HG03354 (cell line): ENCODE measurements around the gene ADK.
"Not testable (repeated sequence)": the region's sequence is repeated elsewhere in the genome, so short reads cannot be mapped to it uniquely, and the experiment has no call there.

ENCODE experiments used
- ATAC-seq: cut with Tn5 transposase; IDR thresholded peaks from one replicate; pipeline ENCODE4 v1.9.1; 2021; ENCODE audit warnings: mild to moderate bottlenecking; ENCODE audit not compliant: unreplicated experiment, poor library complexity, severe bottlenecking

The ADK gene

GRCh38 chr10:74177140-74177677 lies 26.2 kb downstream of the ADK start:
- peak; percentile 16 for ATAC-seq

DNA sequence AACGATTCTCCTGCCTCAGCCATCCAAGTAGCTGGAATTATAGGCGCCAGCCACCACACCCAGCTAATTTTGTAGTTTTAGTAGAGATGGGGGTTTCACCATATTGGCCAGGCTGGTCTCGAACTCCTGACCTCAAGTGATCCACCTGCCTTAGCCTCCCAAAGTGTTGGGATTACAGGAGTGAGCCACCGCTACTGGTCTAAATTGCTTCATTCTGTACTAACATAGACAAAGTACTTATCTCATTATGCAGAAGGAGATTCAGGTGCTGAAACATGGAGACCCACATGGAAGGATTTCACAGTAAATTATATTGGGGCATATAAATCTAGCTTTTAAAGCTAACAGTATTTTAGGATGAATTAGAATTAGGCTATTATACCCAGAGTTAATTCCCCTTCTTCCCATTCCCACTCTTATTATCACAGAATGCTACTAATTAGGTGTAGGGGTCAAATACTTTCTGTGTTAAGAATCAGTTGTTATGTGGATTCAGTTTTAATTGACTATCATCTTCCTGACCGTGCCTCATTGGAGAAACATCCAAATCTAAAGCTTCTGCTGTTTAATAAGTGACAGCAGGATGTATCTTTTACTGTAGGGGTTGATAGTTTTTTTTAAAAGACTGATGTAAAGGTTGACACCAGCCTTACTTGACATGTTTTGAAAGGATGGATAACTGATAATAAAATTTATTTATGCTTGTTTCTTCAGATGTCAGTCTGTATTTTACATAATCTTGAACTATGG lies 27.2 kb downstream of the ADK start:
- no peak for ATAC-seq

- ATAC-seq: no peak
Observed at GRCh38 chr10:74179111-74179710, 28.2 kb downstream of the ADK start.

DNA sequence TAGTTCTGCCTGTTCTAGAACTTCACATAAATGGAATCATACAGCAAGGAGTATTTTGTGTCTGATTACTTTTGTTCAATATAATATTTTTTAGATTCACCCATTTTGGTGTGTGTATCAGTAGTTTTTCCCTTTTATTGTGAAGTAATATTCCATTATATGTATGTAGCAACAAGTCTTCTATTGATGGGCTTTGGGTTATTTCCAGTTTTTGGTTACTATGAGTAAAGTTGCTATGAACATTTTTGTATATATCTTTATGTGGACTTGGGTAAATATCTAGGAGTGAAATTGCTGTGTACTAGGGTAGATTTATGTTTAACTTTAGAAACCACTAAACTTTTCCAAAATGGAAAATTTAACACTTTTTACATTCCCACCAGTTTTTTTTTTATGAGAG lies 35.7 kb downstream of the ADK start:
- no peak for ATAC-seq

DNA sequence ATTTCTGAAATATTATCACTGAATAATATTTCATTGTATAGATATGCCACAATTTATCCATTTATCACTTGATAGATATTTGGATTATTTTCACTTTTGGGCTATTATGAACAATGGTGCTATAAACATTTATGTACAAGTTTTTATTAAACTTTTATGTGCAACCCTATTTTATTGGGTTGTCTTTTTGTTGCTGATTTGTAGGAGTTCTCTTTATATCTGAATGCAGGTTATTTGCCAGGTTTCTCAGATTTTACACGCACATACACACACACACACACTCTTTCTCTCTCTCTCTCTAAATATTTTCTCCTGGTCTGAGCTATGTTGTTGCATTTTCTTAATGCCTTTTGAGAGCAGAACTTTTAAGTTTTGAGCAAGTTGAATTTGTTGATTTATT lies 36.2 kb downstream of the ADK start:
- ATAC-seq: no peak

DNA sequence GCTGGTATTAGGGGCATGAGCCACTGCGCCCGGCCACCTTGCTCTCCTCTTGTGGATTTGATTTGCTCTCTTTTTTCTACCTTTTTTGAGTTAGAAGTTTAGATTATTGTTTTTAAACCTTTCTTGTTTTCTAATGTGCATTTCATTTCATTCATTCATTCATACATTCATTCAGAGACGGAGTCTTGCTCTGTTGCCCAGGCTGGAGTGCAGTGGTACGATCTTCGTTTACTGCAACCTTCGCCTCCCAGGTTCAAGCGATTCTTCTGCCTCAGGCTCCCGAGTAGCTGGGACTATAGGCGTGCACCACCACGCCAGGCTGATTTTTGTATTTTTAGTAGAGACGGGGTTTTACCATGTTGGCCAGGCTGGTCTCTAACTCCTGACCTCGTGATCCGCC lies 37.6 kb downstream of the ADK start:
- not testable (repeated sequence) for ATAC-seq

GRCh38 chr10:74189999-74190421 lies 39.0 kb downstream of the ADK start:
- ATAC-seq: peak; percentile 72

DNA sequence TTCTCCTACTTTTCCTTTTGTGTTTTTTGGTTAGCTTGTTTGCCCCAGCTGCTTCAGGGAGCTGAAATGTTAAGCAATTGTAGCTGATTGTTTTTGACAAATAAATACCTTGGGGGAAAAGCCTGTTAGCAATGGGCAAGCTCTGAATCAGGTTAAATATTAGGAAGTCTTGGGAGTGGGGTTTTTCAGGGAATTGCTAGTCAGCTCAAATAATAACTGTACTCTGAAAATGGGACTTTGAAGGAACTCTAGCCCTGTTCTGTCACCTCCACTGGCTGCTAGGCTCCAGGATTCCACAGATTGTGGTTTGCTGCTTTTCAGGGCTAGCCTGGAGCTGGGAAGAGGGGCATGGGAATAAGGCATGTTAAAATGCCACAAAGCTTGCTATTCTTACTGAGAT lies 39.5 kb downstream of the ADK start:
- ATAC-seq: no peak

- no peak for ATAC-seq
Observed at GRCh38 chr10:74194545-74194944, 43.5 kb downstream of the ADK start.

DNA sequence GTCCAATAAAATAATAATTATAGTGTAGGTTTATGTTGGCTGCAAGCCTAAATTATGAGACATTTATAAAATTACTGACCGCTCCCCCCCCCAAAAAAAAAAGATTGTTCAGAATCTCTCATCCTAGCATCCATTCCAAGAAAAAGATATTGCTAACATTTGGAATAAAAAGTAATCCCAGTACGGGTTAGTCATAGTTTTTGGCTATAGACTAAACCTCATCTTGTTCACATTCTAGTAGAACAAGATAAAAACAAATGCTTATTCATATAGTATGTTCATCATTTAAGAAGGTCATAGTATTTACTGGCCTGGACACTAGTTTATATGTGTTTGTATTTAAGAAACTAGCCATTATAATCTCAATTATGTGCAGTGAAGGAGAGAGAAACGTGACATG lies 44.0 kb downstream of the ADK start:
- no peak for ATAC-seq

GRCh38 chr10:74199315-74199714 lies 48.3 kb downstream of the ADK start:
- no peak for ATAC-seq

DNA sequence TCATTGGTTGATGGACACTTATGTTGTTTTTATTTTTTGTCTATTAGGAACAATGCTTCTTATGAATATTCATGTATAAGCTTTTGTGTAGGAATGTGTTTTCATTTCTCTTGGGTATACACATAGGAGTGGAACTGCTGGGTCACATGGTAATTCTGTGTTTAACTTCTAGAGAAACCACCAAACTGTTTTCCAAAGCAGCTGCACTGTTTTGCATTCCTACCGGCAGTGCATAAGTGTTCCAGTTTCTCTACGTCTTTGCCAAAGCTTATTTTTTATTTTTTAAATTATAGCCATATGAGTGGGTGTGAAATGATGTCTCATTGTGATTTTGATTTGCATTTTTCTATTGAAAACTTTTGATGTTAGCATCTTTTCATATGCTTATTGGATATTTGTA lies 51.3 kb downstream of the ADK start:
- no peak for ATAC-seq

- no peak for ATAC-seq
Observed at GRCh38 chr10:74206746-74207145, 55.7 kb downstream of the ADK start.

DNA sequence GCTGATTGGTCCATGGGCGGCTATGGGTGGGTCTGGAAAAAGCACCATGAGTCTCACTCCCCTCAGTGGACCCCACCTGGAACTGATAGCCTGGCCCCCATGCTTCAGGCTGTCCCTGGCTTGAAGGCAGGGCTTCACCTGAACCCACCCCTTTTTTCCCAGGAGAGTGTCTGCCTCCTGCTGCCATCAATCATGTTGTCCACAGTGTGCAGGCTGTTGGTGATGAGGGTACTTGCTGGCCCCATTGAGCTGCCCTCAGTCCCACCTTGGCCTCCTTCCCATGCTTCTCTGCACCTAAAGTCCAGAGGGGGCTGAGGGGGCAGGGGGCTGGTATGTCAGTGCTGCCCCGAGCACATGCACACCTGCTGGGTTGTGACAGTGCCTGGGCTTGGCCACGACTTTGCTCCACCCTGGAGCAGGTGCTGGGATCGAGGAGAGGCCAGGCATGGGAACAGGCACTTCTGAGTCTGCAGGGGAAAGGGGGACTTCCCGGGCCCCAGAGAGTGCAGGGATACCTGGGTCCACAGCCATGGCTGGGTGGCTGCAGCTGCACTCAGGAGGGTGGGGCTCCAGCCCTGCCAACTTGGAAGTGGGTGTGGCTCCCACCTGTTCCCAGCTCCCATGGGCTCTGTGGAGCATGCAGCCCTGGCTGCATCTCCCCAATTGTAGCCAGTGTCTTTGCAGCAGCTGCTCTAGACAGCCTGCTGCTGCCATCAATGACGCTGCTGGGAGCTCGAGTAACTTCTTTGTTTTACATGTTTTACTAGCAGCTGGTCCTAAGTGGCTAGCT lies 56.9 kb downstream of the ADK start:
- ATAC-seq: no peak

- no peak for ATAC-seq
Observed at GRCh38 chr10:74208997-74209396, 58.0 kb downstream of the ADK start.

DNA sequence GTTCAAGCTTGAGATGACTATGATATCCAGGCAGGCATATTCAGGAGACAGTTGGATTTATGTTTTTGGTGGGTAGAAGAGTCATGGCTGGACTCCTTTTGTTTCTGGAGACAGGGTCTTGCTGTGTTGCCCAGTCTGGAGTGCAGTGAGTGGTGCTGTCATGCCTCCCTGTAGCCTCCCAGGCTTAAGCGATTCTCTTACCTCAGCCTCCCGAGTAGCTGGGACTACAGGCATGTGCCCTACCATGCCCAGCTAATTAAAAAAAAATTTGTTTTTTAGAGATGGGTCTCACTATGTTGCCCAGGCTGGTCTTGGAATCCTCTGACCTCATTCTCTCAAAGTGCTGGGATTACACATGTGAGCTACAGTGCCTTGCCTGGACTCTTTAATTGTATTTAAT lies 62.0 kb downstream of the ADK start:
- no peak for ATAC-seq

DNA sequence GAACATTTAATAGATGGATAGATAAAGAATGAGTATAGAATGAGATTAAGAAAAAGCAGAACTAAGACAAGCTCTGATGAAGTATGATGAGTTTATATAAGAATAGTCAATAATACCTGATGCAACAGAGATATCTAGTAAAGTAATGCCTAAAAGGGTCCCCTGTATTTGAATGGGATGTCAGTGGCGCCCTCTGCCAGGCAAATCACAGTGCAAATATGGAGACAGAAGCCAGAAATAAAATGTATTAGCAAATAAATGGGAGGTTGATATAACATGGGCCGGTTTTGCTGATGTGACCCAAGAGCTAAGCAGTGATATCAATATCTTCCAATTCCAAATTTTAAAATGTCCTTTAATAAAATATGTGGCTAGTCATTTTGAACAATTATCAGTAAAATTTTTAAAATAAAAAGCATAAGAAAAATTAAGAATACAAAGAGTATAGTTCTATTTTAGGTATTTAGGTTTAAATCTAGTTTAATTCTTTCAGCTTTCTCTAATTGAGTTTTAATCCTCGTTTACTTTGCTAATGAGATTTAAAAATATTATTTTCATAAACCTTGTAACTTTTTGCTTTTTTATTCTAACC lies 62.6 kb downstream of the ADK start:
- ATAC-seq: no peak

DNA sequence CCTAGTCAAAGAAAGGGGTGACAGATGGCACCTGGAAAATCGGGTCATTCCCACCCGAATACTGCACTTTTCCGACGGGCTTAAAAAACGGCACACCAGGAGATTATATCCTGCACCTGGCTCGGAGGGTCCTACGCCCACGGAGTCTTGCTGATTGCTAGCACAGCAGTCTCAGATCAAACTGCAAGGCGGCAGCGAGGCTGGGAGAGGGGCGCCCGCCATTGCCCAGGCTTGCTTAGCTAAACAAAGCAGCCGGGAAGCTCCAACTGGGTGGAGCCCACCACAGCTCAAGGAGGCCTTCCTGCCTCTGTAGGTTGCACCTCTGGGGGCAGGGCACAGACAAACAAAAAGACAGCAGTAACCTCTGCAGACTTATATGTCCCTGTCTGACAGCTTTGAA lies 66.1 kb downstream of the ADK start:
- ATAC-seq: not testable (repeated sequence)

- ATAC-seq: not testable (repeated sequence)
Observed at GRCh38 chr10:74222467-74222866, 71.4 kb downstream of the ADK start.
